ENCODE results near the gene SFMBT1.

The SFMBT1 gene

GRCh38 chr3:52881871-52882270 lies 164.0 kb downstream of the SFMBT1 start:
- TF ChIP-seq CTCF (IDR thresholded peaks at IDR 0.05; ENCODE audit: low read depth, low read length, missing control alignments) = no peak
- Histone ChIP-seq H3K4me3 (ENCODE audit: low read depth, low read length) (no peak overlapping the region), H3K36me3 (replicated peaks) (no peaks in the 10 kb centered on the region), H3K27me3 (replicated peaks) (no peaks in the 10 kb centered on the region), H3K27ac (no peak overlapping the region)
- no peak for DNase-seq
- in situ Hi-C loops (cut with HindIII; ENCODE audit: low pct_ligation_motif_present, low sequenced_read_pairs) = no loop called here

GRCh38 chr3:52880474-52880873 lies 165.4 kb downstream of the SFMBT1 start:
- H3K27ac ChIP-seq = no peak overlapping the region
- no peak for TF ChIP-seq CTCF (IDR thresholded peaks at IDR 0.05; ENCODE audit: low read depth, low read length, missing control alignments)
- no peaks in the 10 kb centered on the region for H3K36me3 ChIP-seq (replicated peaks)
- no peaks in the 10 kb centered on the region for H3K27me3 ChIP-seq (replicated peaks)
- in situ Hi-C loops (cut with HindIII; ENCODE audit: low pct_ligation_motif_present, low sequenced_read_pairs) = no loop called here
- no peak for DNase-seq
- H3K4me3 ChIP-seq (ENCODE audit: low read depth, low read length) = no peak overlapping the region

GRCh38 chr3:52880047-52880446 lies 165.8 kb downstream of the SFMBT1 start:
- H3K4me3 ChIP-seq (ENCODE audit: low read depth, low read length) = no peak overlapping the region
- H3K27ac ChIP-seq = no peak overlapping the region
- no peaks in the 10 kb centered on the region for H3K27me3 ChIP-seq (replicated peaks)
- no peak for TF ChIP-seq CTCF (IDR thresholded peaks at IDR 0.05; ENCODE audit: low read depth, low read length, missing control alignments)
- DNase-seq = no peak
- in situ Hi-C loops (cut with HindIII; ENCODE audit: low pct_ligation_motif_present, low sequenced_read_pairs) = no loop called here
- H3K36me3 ChIP-seq (replicated peaks) = no peaks in the 10 kb centered on the region

- no peak for DNase-seq
- H3K36me3 ChIP-seq (replicated peaks) = no peaks in the 10 kb centered on the region
- no peak for TF ChIP-seq CTCF (IDR thresholded peaks at IDR 0.05; ENCODE audit: low read depth, low read length, missing control alignments)
- no peaks in the 10 kb centered on the region for H3K27me3 ChIP-seq (replicated peaks)
- H3K27ac ChIP-seq = no peak overlapping the region
- no peak overlapping the region for H3K4me3 ChIP-seq (ENCODE audit: low read depth, low read length)
- in situ Hi-C loops (cut with HindIII; ENCODE audit: low pct_ligation_motif_present, low sequenced_read_pairs) = no loop called here
Observed at GRCh38 chr3:52879581-52879980, 166.3 kb downstream of the SFMBT1 start.

GRCh38 chr3:52879090-52879489 lies 166.8 kb downstream of the SFMBT1 start:
- DNase-seq = no peak
- H3K27me3 ChIP-seq (replicated peaks) = no peaks in the 10 kb centered on the region
- in situ Hi-C loops (cut with HindIII; ENCODE audit: low pct_ligation_motif_present, low sequenced_read_pairs) = no loop called here
- peak; percentile 34 for TF ChIP-seq CTCF (IDR thresholded peaks at IDR 0.05; ENCODE audit: low read depth, low read length, missing control alignments)
- no peak overlapping the region for H3K4me3 ChIP-seq (ENCODE audit: low read depth, low read length)
- no peak overlapping the region for H3K27ac ChIP-seq
- H3K36me3 ChIP-seq (replicated peaks) = no peaks in the 10 kb centered on the region

- in situ Hi-C loops (cut with HindIII; ENCODE audit: low pct_ligation_motif_present, low sequenced_read_pairs) = no loop called here
- TF ChIP-seq CTCF (IDR thresholded peaks at IDR 0.05; ENCODE audit: low read depth, low read length, missing control alignments) = no peak
- Histone ChIP-seq H3K27me3 (replicated peaks) (no peaks in the 10 kb centered on the region), H3K36me3 (replicated peaks) (no peaks in the 10 kb centered on the region), H3K27ac (no peak overlapping the region), H3K4me3 (ENCODE audit: low read depth, low read length) (no peak overlapping the region)
- DNase-seq = no peak
Observed at GRCh38 chr3:52877085-52877484, 168.8 kb downstream of the SFMBT1 start.
